Loucy (cell line): ENCODE results near the gene RNFT2.

ENCODE experiments used
- H2AFZ ChIP-seq: fragments of 200-600 bp; sonication (generic); 2 replicates; pipeline ENCODE4 v1.6.0; 2016; ENCODE audit warnings: antibody characterized with exemption, mild to moderate bottlenecking, low read length, moderate library complexity
- H3F3A ChIP-seq: fragments of 200-600 bp; 2 replicates; pipeline ENCODE4 v1.6.0; 2016; ENCODE audit warnings: antibody characterized with exemption, low read depth, mild to moderate bottlenecking
- H3K27me3 ChIP-seq: fragments of 200-600 bp; sonication (generic); 2 replicates; pipeline ENCODE4 v1.6.1; 2014; ENCODE audit warnings: low read length, mild to moderate bottlenecking; ENCODE audit not compliant: insufficient read depth, poor library complexity, severe bottlenecking
- H3K36me3 ChIP-seq: fragments of 200-600 bp; sonication (generic); 2 replicates; pipeline ENCODE4 v1.6.1; 2016; ENCODE audit warnings: low read length; ENCODE audit not compliant: insufficient read depth
- H3K4me1 ChIP-seq: fragments of 200-600 bp; sonication (generic); 2 replicates; pipeline ENCODE4 v1.5.1; 2014; ENCODE audit warnings: low read length, mild to moderate bottlenecking; ENCODE audit not compliant: insufficient read depth, poor library complexity, severe bottlenecking
- H3K4me2 ChIP-seq: fragments of 200-600 bp; sonication (generic); 2 replicates; pipeline ENCODE4 v1.6.0; 2014; ENCODE audit warnings: antibody characterized with exemption, low read length, low read depth, mild to moderate bottlenecking; ENCODE audit not compliant: poor library complexity, severe bottlenecking
- H3K4me3 ChIP-seq: fragments of 200-600 bp; sonication (generic); 2 replicates; pipeline ENCODE4 v1.5.1; 2014; ENCODE audit warnings: low read length, mild to moderate bottlenecking, mixed read lengths; ENCODE audit not compliant: poor library complexity, severe bottlenecking
- H3K79me2 ChIP-seq: fragments of 200-600 bp; sonication (generic); 2 replicates; pipeline ENCODE4 v1.6.1; 2014; ENCODE audit warnings: low read length; ENCODE audit not compliant: insufficient read depth
- H3K9ac ChIP-seq: fragments of 200-600 bp; sonication (generic); 2 replicates; pipeline ENCODE4 v1.6.0; 2014; ENCODE audit warnings: mild to moderate bottlenecking, low read depth, low read length, moderate library complexity; ENCODE audit not compliant: poor library complexity, severe bottlenecking
- H3K9me2 ChIP-seq: fragments of 200-600 bp; sonication (generic); replicated peaks from 2 replicates; pipeline ENCODE4 v1.6.1; 2016; ENCODE audit warnings: low read depth, low read length, mixed read lengths
- H3K9me3 ChIP-seq: fragments of 200-600 bp; sonication (generic); 2 replicates; pipeline ENCODE4 v1.6.1; 2014; ENCODE audit warnings: mild to moderate bottlenecking, antibody characterized with exemption, low read length, low read depth; ENCODE audit not compliant: insufficient read depth
- H4K20me1 ChIP-seq: fragments of 200-600 bp; sonication (generic); 2 replicates; pipeline ENCODE4 v1.6.0; 2014; ENCODE audit warnings: antibody characterized with exemption, low read length, mild to moderate bottlenecking; ENCODE audit not compliant: insufficient read depth, poor library complexity, severe bottlenecking
- EZH2phosphoT487 ChIP-seq: fragments of 200-600 bp; IDR thresholded peaks from 2 replicates; pipeline ENCODE4 v1.6.1; 2018; ENCODE audit warnings: antibody characterized with exemption, mild to moderate bottlenecking, moderate library complexity, borderline replicate concordance
- TF ChIP-seq, protein P1 (sequence below): fragments of 200-600 bp; sonication (generic); conservative IDR thresholded peaks from 2 replicates; pipeline ENCODE4 v1.5.1; 2014; ENCODE audit warnings: mild to moderate bottlenecking, antibody characterized with exemption, low read length

RNFT2 gene

DNA sequence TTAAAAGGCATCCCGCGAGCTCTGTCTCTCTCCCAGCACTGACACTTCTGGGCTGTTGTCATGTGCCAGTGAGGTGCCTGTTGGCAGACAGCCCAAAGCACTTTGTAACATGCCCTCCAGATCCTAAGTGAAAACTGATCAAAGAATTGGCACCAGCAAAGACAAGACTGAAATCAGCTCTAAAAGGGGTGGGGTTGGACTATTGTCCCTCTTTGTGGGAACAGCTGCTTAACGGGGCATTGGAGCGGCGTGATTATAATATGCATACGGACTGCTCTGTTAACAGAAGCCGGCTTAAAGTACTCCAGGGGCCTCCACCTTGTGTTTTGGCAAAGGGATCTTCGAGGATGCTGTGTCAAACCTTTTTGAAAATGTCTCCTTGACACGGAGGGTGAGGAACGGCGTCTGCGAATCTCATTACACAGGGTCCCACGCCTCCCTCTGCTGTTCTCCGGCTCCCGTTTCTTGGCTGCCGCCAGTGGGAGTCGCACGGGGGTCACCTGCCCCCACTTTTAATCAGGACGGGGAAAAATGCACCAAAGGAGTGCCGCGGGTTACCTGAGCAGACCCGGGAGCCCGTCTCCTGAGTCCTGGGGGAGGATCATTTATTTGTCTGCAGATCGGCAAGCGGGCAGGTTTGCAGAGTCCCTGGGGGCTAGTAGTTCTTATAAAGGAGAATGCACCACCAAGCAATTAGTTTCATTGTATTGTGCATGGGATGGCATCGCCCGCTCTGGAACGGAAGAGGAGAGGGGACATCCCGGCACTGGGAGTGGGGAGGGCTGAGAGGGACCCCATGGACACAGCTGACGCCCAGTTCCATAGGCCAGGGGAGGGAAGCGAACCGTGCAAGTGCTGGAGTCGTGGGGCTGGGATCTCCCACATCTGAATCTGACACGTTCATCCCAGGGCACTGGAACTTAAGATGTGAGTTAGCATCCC lies 44.6 kb upstream of the RNFT2 start:
- no peak overlapping the region for H3K4me3 ChIP-seq

DNA sequence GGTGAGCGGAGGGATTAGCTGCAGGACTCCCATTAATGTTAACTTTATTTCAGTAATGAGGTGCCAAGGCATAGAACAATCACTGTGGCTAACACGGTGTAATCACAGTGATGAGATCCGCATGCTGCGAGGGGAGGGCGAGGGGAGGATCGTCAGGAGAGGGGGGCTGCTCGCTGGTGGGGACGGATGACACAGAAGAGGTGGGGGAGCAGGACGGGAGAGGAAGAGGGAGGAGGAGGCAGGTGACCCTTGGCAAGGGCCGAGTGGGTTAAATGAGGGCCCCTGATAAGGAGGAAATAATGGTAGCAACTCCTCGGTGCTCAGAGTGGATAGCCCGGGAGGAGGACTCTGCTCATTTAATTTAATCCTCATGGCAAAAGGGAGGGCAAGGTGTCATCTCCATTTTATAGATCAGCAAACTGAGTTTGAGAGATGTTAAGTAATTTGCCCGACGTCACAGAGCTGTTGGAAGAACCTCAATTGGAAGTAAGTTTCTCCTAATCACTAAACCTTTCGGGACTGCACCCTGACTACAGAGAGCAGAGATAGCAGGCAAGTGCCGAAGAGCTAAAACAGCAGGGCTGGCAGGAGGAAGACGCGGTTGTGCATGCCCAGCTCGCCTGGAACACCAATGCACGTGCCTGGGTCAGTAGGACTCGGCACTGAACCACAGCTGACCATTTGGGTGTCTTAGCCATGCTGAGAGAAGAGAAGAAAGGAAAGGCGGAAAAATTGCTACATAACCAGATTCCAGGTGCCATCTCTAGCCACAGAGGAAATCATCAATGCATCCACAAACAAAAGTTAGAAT lies 43.3 kb upstream of the RNFT2 start:
- Histone ChIP-seq H3K36me3 (no peaks in the 10 kb centered on the region), H4K20me1 (no peaks in the 10 kb centered on the region), H3K9me3 (no peaks in the 10 kb centered on the region), H3K4me3 (no peak overlapping the region), H3K4me1 (no peaks in the 10 kb centered on the region), H2AFZ (no peak overlapping the region), H3K9me2 (no peaks in the 10 kb centered on the region), H3K9ac (no peak overlapping the region), H3K27me3 (no peaks in the 10 kb centered on the region), H3K79me2 (no peaks in the 10 kb centered on the region), H3K4me2 (no peak overlapping the region), H3F3A (no peaks in the 10 kb centered on the region)
- TF ChIP-seq, protein P1, sequence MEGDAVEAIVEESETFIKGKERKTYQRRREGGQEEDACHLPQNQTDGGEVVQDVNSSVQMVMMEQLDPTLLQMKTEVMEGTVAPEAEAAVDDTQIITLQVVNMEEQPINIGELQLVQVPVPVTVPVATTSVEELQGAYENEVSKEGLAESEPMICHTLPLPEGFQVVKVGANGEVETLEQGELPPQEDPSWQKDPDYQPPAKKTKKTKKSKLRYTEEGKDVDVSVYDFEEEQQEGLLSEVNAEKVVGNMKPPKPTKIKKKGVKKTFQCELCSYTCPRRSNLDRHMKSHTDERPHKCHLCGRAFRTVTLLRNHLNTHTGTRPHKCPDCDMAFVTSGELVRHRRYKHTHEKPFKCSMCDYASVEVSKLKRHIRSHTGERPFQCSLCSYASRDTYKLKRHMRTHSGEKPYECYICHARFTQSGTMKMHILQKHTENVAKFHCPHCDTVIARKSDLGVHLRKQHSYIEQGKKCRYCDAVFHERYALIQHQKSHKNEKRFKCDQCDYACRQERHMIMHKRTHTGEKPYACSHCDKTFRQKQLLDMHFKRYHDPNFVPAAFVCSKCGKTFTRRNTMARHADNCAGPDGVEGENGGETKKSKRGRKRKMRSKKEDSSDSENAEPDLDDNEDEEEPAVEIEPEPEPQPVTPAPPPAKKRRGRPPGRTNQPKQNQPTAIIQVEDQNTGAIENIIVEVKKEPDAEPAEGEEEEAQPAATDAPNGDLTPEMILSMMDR = no peak
- no peak for TF ChIP-seq EZH2phosphoT487

More for the DNA sequence above, 44.6 kb upstream of the RNFT2 start:
- Histone ChIP-seq H3K36me3 (no peaks in the 10 kb centered on the region), H3F3A (no peaks in the 10 kb centered on the region), H2AFZ (no peak overlapping the region), H3K4me2 (no peak overlapping the region), H3K9me3 (no peaks in the 10 kb centered on the region), H3K9me2 (no peaks in the 10 kb centered on the region), H4K20me1 (no peaks in the 10 kb centered on the region), H3K9ac (no peak overlapping the region), H3K4me1 (peaks cover 3% of the 10 kb centered on the region), H3K79me2 (no peaks in the 10 kb centered on the region), H3K27me3 (no peaks in the 10 kb centered on the region)
- TF ChIP-seq EZH2phosphoT487 = no peak

GRCh38 chr12:116695464-116695725 lies 42.7 kb upstream of the RNFT2 start:
- Histone ChIP-seq H4K20me1 (no peaks in the 10 kb centered on the region), H2AFZ (no peak overlapping the region), H3K9me2 (no peaks in the 10 kb centered on the region), H3K4me2 (no peak overlapping the region), H3K9ac (no peak overlapping the region), H3K27me3 (no peaks in the 10 kb centered on the region), H3K36me3 (no peaks in the 10 kb centered on the region), H3K9me3 (no peaks in the 10 kb centered on the region), H3K4me3 (no peak overlapping the region), H3K79me2 (no peaks in the 10 kb centered on the region), H3F3A (no peaks in the 10 kb centered on the region), H3K4me1 (no peaks in the 10 kb centered on the region)
- TF ChIP-seq, protein P1 = no peak
- no peak for TF ChIP-seq EZH2phosphoT487
